Measurements from ENCODE around the gene VGLL2.

VGLL2 gene

GRCh38 chr6:117265410-117266256 lies at the start of gene VGLL2:
VGLL2 (plus strand) TSS chr6:117265558; CDS start chr6:117265764, 206 bp downstream.
- Histone ChIP-seq H3K4me3 (ENCODE audit: low read depth, low read length, poor library complexity, severe bottlenecking) (no peak within 1 kb of the TSS), H3K36me3 (ENCODE audit: insufficient read depth, low read length) (no peaks in the 10 kb centered on the region), H3K4me2 (ENCODE audit: low read length) (no peak within 1 kb of the TSS), H4K20me1 (ENCODE audit: insufficient read depth, low read length) (no peaks in the 10 kb centered on the region), H3K4me1 (ENCODE audit: insufficient read depth, low read length, severe bottlenecking) (no peaks in the 10 kb centered on the region), H3K79me2 (ENCODE audit: insufficient read depth, low read length) (no peaks in the 10 kb centered on the region), H3K9me2 (ENCODE audit: low read depth, low read length) (no peaks in the 10 kb centered on the region), H3F3A (ENCODE audit: insufficient read depth, low read length) (no peaks in the 10 kb centered on the region), H3K9ac (ENCODE audit: low read length) (no peak within 1 kb of the TSS), H2AFZ (ENCODE audit: low read length) (no peak within 1 kb of the TSS), H3K27ac (ENCODE audit: low read depth, low read length, poor library complexity, severe bottlenecking) (no peak within 1 kb of the TSS), H3K9me3 (ENCODE audit: low read length) (no peaks in the 10 kb centered on the region), H3K27me3 (ENCODE audit: insufficient read depth, low read length) (no peaks in the 10 kb centered on the region)
- no peak for TF ChIP-seq CTCF (IDR thresholded peaks at IDR 0.05; ENCODE audit: low read length)

GRCh38 chr6:117222861-117223260 lies 42.5 kb upstream of the VGLL2 start:
- Histone ChIP-seq H3K9me3 (ENCODE audit: low read length) (no peaks in the 10 kb centered on the region), H3K4me2 (ENCODE audit: low read length) (no peak overlapping the region), H2AFZ (ENCODE audit: low read length) (no peak overlapping the region), H4K20me1 (ENCODE audit: insufficient read depth, low read length) (no peaks in the 10 kb centered on the region), H3K9me2 (ENCODE audit: low read depth, low read length) (no peaks in the 10 kb centered on the region), H3K79me2 (ENCODE audit: insufficient read depth, low read length) (no peaks in the 10 kb centered on the region), H3K27me3 (ENCODE audit: insufficient read depth, low read length) (no peaks in the 10 kb centered on the region), H3F3A (ENCODE audit: insufficient read depth, low read length) (no peaks in the 10 kb centered on the region), H3K4me1 (ENCODE audit: insufficient read depth, low read length, severe bottlenecking) (no peaks in the 10 kb centered on the region), H3K9ac (ENCODE audit: low read length) (no peak overlapping the region), H3K36me3 (ENCODE audit: insufficient read depth, low read length) (no peaks in the 10 kb centered on the region), H3K4me3 (ENCODE audit: low read depth, low read length, poor library complexity, severe bottlenecking) (no peak overlapping the region), H3K27ac (ENCODE audit: low read depth, low read length, poor library complexity, severe bottlenecking) (no peak overlapping the region)
- TF ChIP-seq CTCF (IDR thresholded peaks at IDR 0.05; ENCODE audit: low read length) (no peak), EZH2 (IDR thresholded peaks at IDR 0.05; ENCODE audit: borderline replicate concordance, low read length) (no peak)

GRCh38 chr6:117226778-117227177 lies 38.6 kb upstream of the VGLL2 start:
- Histone ChIP-seq H3K27me3 (ENCODE audit: insufficient read depth, low read length) (no peaks in the 10 kb centered on the region), H3K9me2 (ENCODE audit: low read depth, low read length) (no peaks in the 10 kb centered on the region), H3K36me3 (ENCODE audit: insufficient read depth, low read length) (no peaks in the 10 kb centered on the region), H3K4me1 (ENCODE audit: insufficient read depth, low read length, severe bottlenecking) (no peaks in the 10 kb centered on the region), H3K9me3 (ENCODE audit: low read length) (no peaks in the 10 kb centered on the region), H4K20me1 (ENCODE audit: insufficient read depth, low read length) (no peaks in the 10 kb centered on the region), H3K9ac (ENCODE audit: low read length) (no peak overlapping the region), H3K4me2 (ENCODE audit: low read length) (no peak overlapping the region), H3F3A (ENCODE audit: insufficient read depth, low read length) (no peaks in the 10 kb centered on the region), H2AFZ (ENCODE audit: low read length) (no peak overlapping the region), H3K79me2 (ENCODE audit: insufficient read depth, low read length) (no peaks in the 10 kb centered on the region), H3K4me3 (ENCODE audit: low read depth, low read length, poor library complexity, severe bottlenecking) (no peak overlapping the region), H3K27ac (ENCODE audit: low read depth, low read length, poor library complexity, severe bottlenecking) (no peak overlapping the region)
- no peak for TF ChIP-seq EZH2 (IDR thresholded peaks at IDR 0.05; ENCODE audit: borderline replicate concordance, low read length)
- no peak for TF ChIP-seq CTCF (IDR thresholded peaks at IDR 0.05; ENCODE audit: low read length)
